Lower leg skin (tissue), 4 donors: ENCODE measurements around the gene ENTPD6. TPM values are rescaled to one million over a fixed set of nuclear protein-coding genes. Genes with fewer than 3 reads are reported as not detected.

Source experiments
- DNase-seq, 2 donors: peaks; one replicate each; pipeline ENCODE4 v3.0.0-alpha.2; 2019; ENCODE audit warnings: low spot score in 2 of 2
- H3K4me3 ChIP-seq: fragments of 200-600 bp; sonication (generic); 2 replicates; pipeline ENCODE4 v1.5.1; 2017; ENCODE audit warnings: mild to moderate bottlenecking, low read depth; ENCODE audit not compliant: poor library complexity, severe bottlenecking
- POLR2A ChIP-seq, 2 donors: fragments of 450-650 bp; IDR thresholded peaks; one replicate each; pipeline ENCODE4 v1.6.1; 2016 to 2017; ENCODE audit warnings: antibody characterized with exemption in 2 of 2, mild to moderate bottlenecking in 1 of 2, moderate library complexity in 1 of 2
- WGBS, 2 donors: methylation state at CpG; one replicate each; pipeline ENCODE4 v1.1.5; 2018; 5-methylcytosine and 5-hydroxymethylcytosine counted together
- intact Hi-C: fragments of 100-400 bp; cut with DNase I; formaldehyde crosslinking; loops from one replicate; pipeline ENCODE4 v1.15.0; 2023; ENCODE audit warnings: low total_unique reads
- total RNA-seq, 4 donors: library from RNA; depleted of rRNA; stranded (reverse); fragments of >200 nt; gene quantifications; one replicate each; pipeline ENCODE4 v1.1.0, GENCODE V29; 2016
- TF ChIP-seq, protein P1 (sequence below), 3 donors: fragments of 450-650 bp; IDR thresholded peaks; one replicate each; pipeline ENCODE4 v1.5.1; 2016; ENCODE audit warnings: antibody characterized with exemption in 3 of 3, mild to moderate bottlenecking in 3 of 3, moderate library complexity in 2 of 3

ENTPD6 gene
- total RNA-seq, 4 donors from 2014 or later, result 37.5 to 59.7 (median 43.0) TPM

DNA sequence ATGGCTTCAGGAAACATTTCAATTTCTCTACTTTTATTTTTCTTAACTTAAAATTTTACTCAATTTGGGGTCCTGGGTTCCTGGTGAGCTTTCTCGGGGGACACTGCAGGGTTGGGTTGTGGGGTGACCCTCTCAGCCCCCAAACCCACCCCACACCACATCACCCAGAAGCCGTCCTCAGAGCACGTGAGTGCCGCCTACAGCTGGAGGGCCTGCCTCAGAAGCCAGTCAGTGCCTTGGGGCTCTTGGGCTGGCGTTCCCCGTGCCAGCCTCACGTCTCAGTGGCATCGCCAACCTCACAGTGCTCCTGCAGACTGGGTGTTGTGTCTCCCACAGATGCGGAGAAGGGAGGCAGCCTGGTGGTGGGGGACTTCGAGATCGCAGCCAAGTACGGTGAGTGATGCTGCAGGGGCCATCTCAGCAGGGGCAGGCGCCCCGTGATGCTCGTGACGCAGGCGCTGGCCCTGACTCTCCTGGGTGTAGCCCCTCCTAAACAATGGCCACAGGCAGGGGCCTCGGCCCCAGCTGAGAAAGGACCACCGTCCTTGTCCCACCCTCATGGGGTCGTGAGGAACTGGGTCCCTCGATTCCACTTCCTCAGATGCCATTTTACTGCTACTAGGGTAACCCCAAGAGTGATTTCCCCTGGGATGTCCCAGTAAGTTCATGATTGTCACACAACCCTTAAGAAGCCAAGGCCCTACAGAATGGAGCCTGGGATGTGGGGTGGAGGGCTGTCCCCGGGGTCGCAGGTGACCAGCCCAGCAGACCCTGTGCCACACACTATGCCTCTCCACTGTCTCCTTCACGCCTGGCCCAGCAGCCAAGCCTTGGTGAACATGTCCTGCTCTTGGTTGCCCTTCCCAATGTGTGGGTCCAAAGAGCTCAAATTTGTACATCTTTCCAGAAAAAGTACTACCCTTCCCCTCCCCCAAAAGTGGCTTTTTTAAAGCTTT lies 28.5 kb downstream of the ENTPD6 start:
- intact Hi-C loops, result no loop called here
- peak in 1 of 2 donors; percentile 76 for DNase-seq
- WGBS, 2 donors, result 89 to 92% methylated on average over 18 to 24 of the region's 24 CpGs
- TF ChIP-seq, protein P1, sequence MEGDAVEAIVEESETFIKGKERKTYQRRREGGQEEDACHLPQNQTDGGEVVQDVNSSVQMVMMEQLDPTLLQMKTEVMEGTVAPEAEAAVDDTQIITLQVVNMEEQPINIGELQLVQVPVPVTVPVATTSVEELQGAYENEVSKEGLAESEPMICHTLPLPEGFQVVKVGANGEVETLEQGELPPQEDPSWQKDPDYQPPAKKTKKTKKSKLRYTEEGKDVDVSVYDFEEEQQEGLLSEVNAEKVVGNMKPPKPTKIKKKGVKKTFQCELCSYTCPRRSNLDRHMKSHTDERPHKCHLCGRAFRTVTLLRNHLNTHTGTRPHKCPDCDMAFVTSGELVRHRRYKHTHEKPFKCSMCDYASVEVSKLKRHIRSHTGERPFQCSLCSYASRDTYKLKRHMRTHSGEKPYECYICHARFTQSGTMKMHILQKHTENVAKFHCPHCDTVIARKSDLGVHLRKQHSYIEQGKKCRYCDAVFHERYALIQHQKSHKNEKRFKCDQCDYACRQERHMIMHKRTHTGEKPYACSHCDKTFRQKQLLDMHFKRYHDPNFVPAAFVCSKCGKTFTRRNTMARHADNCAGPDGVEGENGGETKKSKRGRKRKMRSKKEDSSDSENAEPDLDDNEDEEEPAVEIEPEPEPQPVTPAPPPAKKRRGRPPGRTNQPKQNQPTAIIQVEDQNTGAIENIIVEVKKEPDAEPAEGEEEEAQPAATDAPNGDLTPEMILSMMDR (IDR thresholded peaks at IDR 0.05), result no peak
- no peak for TF ChIP-seq POLR2A (IDR thresholded peaks at IDR 0.05)
- no peak overlapping the region for H3K4me3 ChIP-seq

DNA sequence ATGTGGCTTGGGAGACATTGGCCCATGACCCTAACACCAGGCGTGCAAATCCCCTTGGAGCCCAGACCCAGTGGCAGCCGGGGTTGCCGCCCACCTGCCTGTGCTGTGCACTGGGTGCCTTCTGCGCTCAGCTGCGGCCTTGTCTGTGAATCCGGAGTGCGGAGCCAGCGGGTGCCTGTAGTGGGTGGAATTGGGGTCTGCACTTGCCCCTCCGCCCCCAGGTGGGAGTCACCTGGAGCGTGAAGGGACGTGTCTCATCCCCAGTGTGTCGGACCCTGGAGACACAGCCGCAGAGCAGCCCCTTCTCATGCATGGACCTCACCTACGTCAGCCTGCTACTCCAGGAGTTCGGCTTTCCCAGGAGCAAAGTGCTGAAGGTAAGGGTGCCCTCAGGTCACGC lies 29.4 kb downstream of the ENTPD6 start:
- H3K4me3 ChIP-seq, result no peak overlapping the region
- TF ChIP-seq, protein P1 (IDR thresholded peaks at IDR 0.05), result no peak
- intact Hi-C loops, result no loop called here
- peak in 1 of 2 donors; percentile 83 for DNase-seq
- 93 to 97% methylated on average over 8 of the region's 16 CpGs for WGBS, 2 donors

DNA sequence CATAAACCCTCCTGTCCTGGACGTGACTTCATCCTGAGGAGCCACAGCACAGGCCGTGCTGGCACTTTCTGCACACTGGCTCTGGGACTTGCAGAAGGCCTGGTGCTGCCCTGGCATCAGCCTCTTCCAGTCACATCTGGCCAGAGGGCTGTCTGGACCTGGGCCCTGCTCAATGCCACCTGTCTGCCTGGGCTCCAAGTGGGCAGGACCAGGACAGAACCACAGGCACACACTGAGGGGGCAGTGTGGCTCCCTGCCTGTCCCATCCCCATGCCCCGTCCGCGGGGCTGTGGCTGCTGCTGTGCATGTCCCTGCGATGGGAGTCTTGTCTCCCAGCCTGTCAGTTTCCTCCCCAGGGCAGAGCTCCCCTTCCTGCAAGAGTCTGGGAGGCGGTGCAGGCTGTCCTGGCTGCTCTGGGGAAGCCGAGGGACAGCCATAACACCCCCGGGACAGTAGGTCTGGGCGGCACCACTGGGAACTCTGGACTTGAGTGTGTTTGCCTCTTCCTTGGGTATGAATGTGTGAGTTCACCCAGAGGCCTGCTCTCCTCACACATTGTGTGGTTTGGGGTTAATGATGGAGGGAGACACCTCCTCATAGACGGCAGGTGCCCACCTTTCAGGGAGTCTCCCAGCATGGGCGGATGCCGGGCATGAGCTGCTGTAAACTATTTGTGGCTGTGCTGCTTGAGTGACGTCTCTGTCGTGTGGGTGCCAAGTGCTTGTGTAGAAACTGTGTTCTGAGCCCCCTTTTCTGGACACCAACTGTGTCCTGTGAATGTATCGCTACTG lies 30.3 kb downstream of the ENTPD6 start:
- TF ChIP-seq, protein P1 (IDR thresholded peaks at IDR 0.05), result no peak
- no peak for TF ChIP-seq POLR2A (IDR thresholded peaks at IDR 0.05)
- intact Hi-C loops, result no loop called here
- H3K4me3 ChIP-seq, result no peak overlapping the region
- 87 to 89% methylated on average over 14 of the region's 16 CpGs for WGBS, 2 donors
- peak in 1 of 2 donors; percentile 81 for DNase-seq

- intact Hi-C loops, result no loop called here
- no peak for TF ChIP-seq POLR2A (IDR thresholded peaks at IDR 0.05)
- TF ChIP-seq, protein P1 (IDR thresholded peaks at IDR 0.05), result no peak
- DNase-seq, result peak in 1 of 2 donors; percentile 82
- WGBS, 2 donors, result 64 to 67% methylated on average over 24 to 28 of the region's 28 CpGs
- H3K4me3 ChIP-seq, result no peak overlapping the region
Observed at GRCh38 chr20:25226433-25227316, 31.2 kb downstream of the ENTPD6 start.

DNA sequence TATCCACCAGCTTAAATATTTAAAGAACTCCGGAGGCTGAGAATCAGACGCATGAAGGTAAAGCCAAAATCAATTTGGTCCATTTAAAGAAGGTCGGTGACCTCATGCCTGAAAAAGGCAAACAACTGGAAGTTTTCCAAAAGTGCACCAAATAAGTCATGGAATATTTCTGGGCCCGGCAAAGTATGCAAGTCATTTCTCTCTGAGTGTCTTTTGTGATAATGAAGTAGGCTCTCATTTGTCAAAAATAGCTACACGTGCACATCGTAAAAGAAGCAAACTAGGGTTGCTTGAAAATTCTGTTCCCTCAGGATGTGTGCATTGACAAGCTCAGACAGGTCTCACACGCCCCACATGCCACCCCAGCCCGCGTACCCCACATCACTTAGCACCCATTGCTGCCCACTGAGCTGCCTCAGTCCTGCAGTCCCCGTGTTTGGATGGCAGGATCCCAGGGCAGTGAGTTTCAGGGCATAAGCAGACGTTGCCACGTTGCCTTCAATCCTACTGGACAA lies 31.9 kb downstream of the ENTPD6 start:
- H3K4me3 ChIP-seq, result no peak overlapping the region
- DNase-seq, result no peak
- 25 to 38% methylated on average over 12 of the region's 12 CpGs for WGBS, 2 donors
- intact Hi-C loops, result no loop called here
- TF ChIP-seq, protein P1 (IDR thresholded peaks at IDR 0.05), result no peak
- no peak for TF ChIP-seq POLR2A (IDR thresholded peaks at IDR 0.05)
